Measurements from ENCODE around the gene FES. TPM values are rescaled to one million over a fixed set of nuclear protein-coding genes. Genes with fewer than 3 reads are reported as not detected.

Gene FES
- polyA plus RNA-seq, 2 of the 4 experiments (the other 2 are of a cell fraction) = 0.39 to 0.50 TPM

GRCh38 chr15:90878660-90879059 is 5.6 kb upstream of the FES start:
- ChIA-PET CTCF (interaction anchor here (1.1 to 1.4 kb wide), 2 partner anchors 162 to 231 kb away, joined by 3 to 4 read pairs; partner anchors contain the start of gene BLM), POLR2A (no interaction called here)
- Histone ChIP-seq H3K4me1 (peaks cover 12% of the 10 kb centered on the region), H3K9me3 (no peaks in the 10 kb centered on the region), H3K27ac (no peak overlapping the region), H3K4me3 (no peak overlapping the region), H3K4me2 (no peak overlapping the region)
- WGBS (ENCODE audit: missing lambda C conversion rate) = 94% methylated on average over 13 of the region's 15 CpGs
- DNase-seq (ENCODE audit: low read depth in 1 of 2, low spot score in 1 of 2) (no peak), ATAC-seq (no peak), FAIRE-seq (no peak)
- TF ChIP-seq, protein P1, sequence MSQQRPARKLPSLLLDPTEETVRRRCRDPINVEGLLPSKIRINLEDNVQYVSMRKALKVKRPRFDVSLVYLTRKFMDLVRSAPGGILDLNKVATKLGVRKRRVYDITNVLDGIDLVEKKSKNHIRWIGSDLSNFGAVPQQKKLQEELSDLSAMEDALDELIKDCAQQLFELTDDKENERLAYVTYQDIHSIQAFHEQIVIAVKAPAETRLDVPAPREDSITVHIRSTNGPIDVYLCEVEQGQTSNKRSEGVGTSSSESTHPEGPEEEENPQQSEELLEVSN (IDR thresholded peaks at IDR 0.05; ENCODE audit: borderline replicate concordance, low read depth) = no peak
- TF ChIP-seq, protein P2, sequence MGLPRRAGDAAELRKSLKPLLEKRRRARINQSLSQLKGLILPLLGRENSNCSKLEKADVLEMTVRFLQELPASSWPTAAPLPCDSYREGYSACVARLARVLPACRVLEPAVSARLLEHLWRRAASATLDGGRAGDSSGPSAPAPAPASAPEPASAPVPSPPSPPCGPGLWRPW (IDR thresholded peaks at IDR 0.05) = no peak
- TF ChIP-seq SREBF2 (IDR thresholded peaks at IDR 0.05) (no peak), FOSL2 (IDR thresholded peaks at IDR 0.05) (no peak), FOSL2 (CRISPR knock-in tag; IDR thresholded peaks at IDR 0.05) (no peak), HEYL (CRISPR knock-in tag; IDR thresholded peaks at IDR 0.05) (no peak), MAFK (IDR thresholded peaks at IDR 0.05; ENCODE audit: partially characterized antibody) (no peak), SMC3 (IDR thresholded peaks at IDR 0.05) (no peak), REST (IDR thresholded peaks at IDR 0.05) (no peak), ZC3H11A (IDR thresholded peaks at IDR 0.05) (no peak), ZFP36 (IDR thresholded peaks at IDR 0.05; ENCODE audit: borderline replicate concordance, partially characterized antibody) (no peak), EP300 (IDR thresholded peaks at IDR 0.05) (no peak)

- DNase-seq (ENCODE audit: low read depth in 1 of 2, low spot score in 1 of 2) = no peak
- TF ChIP-seq HOXA7 (CRISPR knock-in tag; IDR thresholded peaks at IDR 0.05) (no peak), RCOR1 (IDR thresholded peaks at IDR 0.05; ENCODE audit: low read depth, low read length) (no peak), CEBPB (IDR thresholded peaks at IDR 0.05) (no peak), HMGXB4 (CRISPR knock-in tag; IDR thresholded peaks at IDR 0.05; ENCODE audit: borderline replicate concordance) (no peak), ZSCAN20 (CRISPR knock-in tag; IDR thresholded peaks at IDR 0.05) (no peak), JUN (IDR thresholded peaks at IDR 0.05) (no peak)
- TF ChIP-seq, protein P3, sequence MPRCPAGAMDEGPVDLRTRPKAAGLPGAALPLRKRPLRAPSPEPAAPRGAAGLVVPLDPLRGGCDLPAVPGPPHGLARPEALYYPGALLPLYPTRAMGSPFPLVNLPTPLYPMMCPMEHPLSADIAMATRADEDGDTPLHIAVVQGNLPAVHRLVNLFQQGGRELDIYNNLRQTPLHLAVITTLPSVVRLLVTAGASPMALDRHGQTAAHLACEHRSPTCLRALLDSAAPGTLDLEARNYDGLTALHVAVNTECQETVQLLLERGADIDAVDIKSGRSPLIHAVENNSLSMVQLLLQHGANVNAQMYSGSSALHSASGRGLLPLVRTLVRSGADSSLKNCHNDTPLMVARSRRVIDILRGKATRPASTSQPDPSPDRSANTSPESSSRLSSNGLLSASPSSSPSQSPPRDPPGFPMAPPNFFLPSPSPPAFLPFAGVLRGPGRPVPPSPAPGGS (IDR thresholded peaks at IDR 0.05) = no peak
- ChIA-PET POLR2A (no interaction called here), CTCF (no interaction called here)
- ATAC-seq = no peak
- H3K9me3 ChIP-seq = no peaks in the 10 kb centered on the region
- no peak for FAIRE-seq
- WGBS (ENCODE audit: missing lambda C conversion rate) = 96% methylated on average over 35 of the region's 35 CpGs
- H3K4me2 ChIP-seq = no peak overlapping the region
- H3K4me3 ChIP-seq = no peak overlapping the region
- no peaks in the 10 kb centered on the region; the same call in 2 of the 3 replicates for H3K4me1 ChIP-seq
- no peak overlapping the region for H3K27ac ChIP-seq
These were observed 4.5 kb upstream of the FES start for GRCh38 chr15:90879730-90880366.
